K562 (cell line): ENCODE measurements around the gene TRAPPC2B. TPM values are rescaled to one million over a fixed set of nuclear protein-coding genes. Genes with fewer than 3 reads are reported as not detected.

Experiments used
- ATAC-seq: fragments of 200-7000 bp; cut with Tn5 transposase; 3 replicates; pipeline ENCODE4 v1.9.1; 2020; ENCODE audit warnings: moderate library complexity
- BruUV-seq: library from RNA; stranded (reverse); fragments of 400-500 nt; replicated peaks from 2 replicates; lab custom pipeline; 2021; lab: Mats Ljungman, UMichigan
- CTCF ChIA-PET: fragments of 300-600 bp; formaldehyde crosslinking; extraction: SDS; loops from one replicate; lab custom pipeline; 2021; ENCODE audit warnings: low intra/inter-chr PET ratio; lab: Yijun Ruan, JAX
- POLR2A ChIA-PET: fragments of 300-600, 350-650 bp; sonication (Branson Sonifier 250); formaldehyde crosslinking; extraction: SDS; loops from one replicate; lab custom pipeline; 2021; ENCODE audit warnings: antibody characterized with exemption, inconsistent platforms; lab: Yijun Ruan, JAX
- DNase-seq, 4 experiments: peaks; one replicate each; pipeline versions ENCODE4 v3.0.0 to v3.0.0-alpha.2; 2011 to 2018; ENCODE audit warnings: low spot score in 3 of 4, mixed read lengths in 3 of 4; ENCODE audit errors: extremely low read depth in 1 of 4
- FAIRE-seq: peaks from 2 replicates; lab custom pipeline; 2011; peaks lifted over from hg19 to GRCh38; lab: Jason Lieb, UNC
- H2AFZ ChIP-seq: 2 replicates; pipeline ENCODE4 v1.6.0; 2011; ENCODE audit warnings: low read depth, low read length, control low read depth, inconsistent platforms
- H3K27ac ChIP-seq: fragments of 200-600 bp; 3 replicates; pipeline ENCODE4 v1.8.0; 2011; ENCODE audit warnings: low read depth, mild to moderate bottlenecking, control low read depth, inconsistent platforms, low read length, moderate library complexity, mixed read lengths; ENCODE audit errors: extremely low read depth
- H3K27me3 ChIP-seq, 2 experiments: fragments of 300-600 bp in 1 of 2; 2 replicates in 1 of 2; 3 replicates in 1 of 2; pipeline versions ENCODE4 v1.6.0 to v1.8.0; 2011; ENCODE audit warnings: inconsistent platforms in 2 of 2, low read length in 2 of 2, mild to moderate bottlenecking in 1 of 2, mixed read lengths in 1 of 2, moderate library complexity in 1 of 2; ENCODE audit not compliant: control insufficient read depth in 2 of 2, insufficient read depth in 2 of 2
- H3K36me3 ChIP-seq: fragments of 300-600 bp; 3 replicates; pipeline ENCODE4 v1.8.0; 2011; ENCODE audit warnings: mild to moderate bottlenecking, low read length, inconsistent platforms; ENCODE audit not compliant: control insufficient read depth, insufficient read depth
- H3K4me1 ChIP-seq, 2 experiments: fragments of 200-600 bp in 1 of 2; replicated peaks in 1 of 2; 2 replicates in 1 of 2; 3 replicates in 1 of 2; pipeline versions ENCODE4 v1.5.1 to v1.8.0; 2011; ENCODE audit warnings: inconsistent platforms in 2 of 2, low read length in 2 of 2, mild to moderate bottlenecking in 1 of 2, mixed read lengths in 1 of 2, moderate library complexity in 1 of 2; ENCODE audit not compliant: control insufficient read depth in 2 of 2, insufficient read depth in 2 of 2
- H3K4me2 ChIP-seq: 2 replicates; pipeline ENCODE4 v1.6.1; 2011; ENCODE audit warnings: low read length, control low read depth, inconsistent platforms, mixed read lengths; ENCODE audit not compliant: insufficient read depth
- H3K4me3 ChIP-seq: fragments of 200-600 bp; sonication (generic), shearing (Covaris generic); 2 replicates; pipeline ENCODE4 v1.5.1; 2016; ENCODE audit warnings: control low read depth, inconsistent platforms
- H3K79me2 ChIP-seq: fragments of 200-600 bp; 3 replicates; pipeline ENCODE4 v1.8.0; 2011; ENCODE audit warnings: low read length, inconsistent platforms; ENCODE audit not compliant: control insufficient read depth, insufficient read depth
- H3K9ac ChIP-seq, 2 experiments: 2 replicates each; pipeline versions ENCODE4 v1.6.0 to v1.6.1; 2011; ENCODE audit warnings: low read depth in 2 of 2, low read length in 2 of 2, control low read depth in 1 of 2, inconsistent platforms in 1 of 2, mild to moderate bottlenecking in 1 of 2, mixed read lengths in 1 of 2; ENCODE audit not compliant: insufficient read depth in 1 of 2
- H3K9me1 ChIP-seq: one replicate; pipeline ENCODE4 v1.6.0; 2011; ENCODE audit warnings: inconsistent platforms, mild to moderate bottlenecking, low read length, moderate library complexity; ENCODE audit not compliant: control insufficient read depth, insufficient read depth
- H3K9me3 ChIP-seq: replicated peaks from 2 replicates; pipeline ENCODE4 v1.5.1; 2011; ENCODE audit warnings: low read depth, low read length, inconsistent platforms; ENCODE audit not compliant: control insufficient read depth, insufficient read depth
- H4K20me1 ChIP-seq: replicated peaks from 2 replicates; pipeline ENCODE4 v1.6.1; 2011; ENCODE audit warnings: low read length, inconsistent platforms, mixed read lengths; ENCODE audit not compliant: control insufficient read depth, insufficient read depth
- BHLHE40 ChIP-seq: IDR thresholded peaks from 2 replicates; pipeline ENCODE4 v1.6.1; 2011; ENCODE audit warnings: low read length, improper control_type of control experiment
- DDX20 ChIP-seq: fragments of 450-650 bp; IDR thresholded peaks from 2 replicates; pipeline ENCODE4 v1.6.1; 2016; ENCODE audit warnings: missing genetic modification characterization, low read depth, mild to moderate bottlenecking, missing compliant biosample characterization, moderate library complexity
- E2F6 ChIP-seq, 2 experiments: IDR thresholded peaks; 2 replicates each; pipeline ENCODE4 v1.6.1; 2011; ENCODE audit warnings: borderline replicate concordance in 1 of 2, control low read depth in 1 of 2, low read depth in 1 of 2, low read length in 1 of 2, mild to moderate bottlenecking in 1 of 2, mixed read lengths in 1 of 2, moderate library complexity in 1 of 2; ENCODE audit not compliant: insufficient read depth in 1 of 2, insufficient read length in 1 of 2, poor library complexity in 1 of 2, severe bottlenecking in 1 of 2; ENCODE audit errors: extremely low read depth in 1 of 2
- EP300 ChIP-seq: IDR thresholded peaks from 2 replicates; pipeline ENCODE4 v1.6.1; 2012; ENCODE audit warnings: low read length, improper control_type of control experiment
- FOXA3 ChIP-seq, 2 experiments: fragments of 450-650 bp in 1 of 2; sonication (generic) in 1 of 2; formaldehyde crosslinking; IDR thresholded peaks in 1 of 2; conservative IDR thresholded peaks in 1 of 2; 2 replicates each; pipeline versions ENCODE4 v1.4.0 to v1.8.0; 2020 to 2022; ENCODE audit warnings: mild to moderate bottlenecking in 2 of 2, missing genetic modification reagents in 1 of 2
- HDAC3 ChIP-seq: fragments of 450-650 bp; IDR thresholded peaks from 2 replicates; pipeline ENCODE4 v1.6.1; 2018; ENCODE audit warnings: borderline replicate concordance, mild to moderate bottlenecking, moderate library complexity; ENCODE audit not compliant: partially characterized antibody
- IRF2 ChIP-seq: sonication (generic); formaldehyde crosslinking; IDR thresholded peaks from 2 replicates; pipeline ENCODE4 v1.8.1; 2022; ENCODE audit warnings: mild to moderate bottlenecking, missing genetic modification reagents
- KDM5B ChIP-seq: fragments of 200-600 bp; sonication (generic); IDR thresholded peaks from 2 replicates; pipeline ENCODE4 v1.6.1; 2012; ENCODE audit warnings: low read depth, mild to moderate bottlenecking, moderate library complexity, low read length, control low read depth, inconsistent platforms; ENCODE audit not compliant: insufficient replicate concordance
- MYC ChIP-seq, 2 experiments: fragments of 250-450 bp in 1 of 2; sonication (Bioruptor Pico) in 1 of 2; IDR thresholded peaks; 2 replicates each; pipeline versions ENCODE4 v1.5.1 to v1.6.1; 2012 to 2021; ENCODE audit warnings: low read depth in 2 of 2, borderline replicate concordance in 1 of 2, improper control_type of control experiment in 1 of 2, low read length in 1 of 2, mild to moderate bottlenecking in 1 of 2, moderate library complexity in 1 of 2
- SIN3B ChIP-seq: fragments of 450-650 bp; IDR thresholded peaks from 2 replicates; pipeline ENCODE4 v1.6.1; 2017; ENCODE audit warnings: low read depth, mild to moderate bottlenecking, moderate library complexity
- TAL1 ChIP-seq: fragments of 450-650 bp; IDR thresholded peaks from 2 replicates; pipeline ENCODE4 v1.6.1; 2016; ENCODE audit warnings: mild to moderate bottlenecking
- TCFL5 ChIP-seq: fragments of 250-450 bp; sonication (Bioruptor Pico); conservative IDR thresholded peaks from 2 replicates; pipeline ENCODE4 v1.6.1; 2021; ENCODE audit warnings: mild to moderate bottlenecking, moderate library complexity, matching md5 sums
- ZBTB1 ChIP-seq: sonication (generic); formaldehyde crosslinking; IDR thresholded peaks from 2 replicates; pipeline ENCODE4 v1.8.1; 2023; ENCODE audit warnings: missing genetic modification reagents, low read depth, mild to moderate bottlenecking, borderline replicate concordance
- ZNF444 ChIP-seq: fragments of 250-450 bp; sonication (Bioruptor Pico); IDR thresholded peaks from 2 replicates; pipeline ENCODE4 v1.4.0; 2020; ENCODE audit warnings: mild to moderate bottlenecking, moderate library complexity
- ZNF655 ChIP-seq: fragments of 250-450 bp; sonication (Bioruptor Pico); IDR thresholded peaks from 2 replicates; pipeline ENCODE4 v1.5.0; 2021
- ZNF77 ChIP-seq: fragments of 250-450 bp; sonication (Bioruptor Pico); IDR thresholded peaks from 2 replicates; pipeline ENCODE4 v1.5.0; 2020
- WGBS: fragments of 100-300 bp; shearing (Covaris generic); methylation state at CpG from one replicate; pipeline ENCODE4 v1.1.6; 2016; ENCODE audit warnings: low coverage, mixed read lengths; ENCODE audit not compliant: insufficient coverage; ENCODE audit errors: missing lambda C conversion rate; 5-methylcytosine and 5-hydroxymethylcytosine counted together
- in situ Hi-C: fragments of 300-500 bp; cut with MboI; formaldehyde crosslinking; loops from 4 replicates; pipeline ENCODE4 v1.15.0; 2018; ENCODE audit warnings: inconsistent platforms, mixed read lengths
- intact Hi-C: fragments of 100-400 bp; cut with micrococcal nuclease; formaldehyde crosslinking; loops from 2 replicates; pipeline ENCODE4 v1.14.2; 2022
- polyA plus RNA-seq, 8 experiments: library from polyadenylated mRNA; depleted of rRNA in 4 of 8; stranded (reverse) in 5 of 8; unstranded in 3 of 8; fragments of >200 nt; fragmentation: Nextera tagmentation in 2 of 8; fragmentation: Illumina TruSeq in 1 of 8; extraction: Ambion mirVana in 2 of 8; extraction: Trizol in 1 of 8; gene quantifications; 2 replicates each; pipeline versions ENCODE4 v1.2.1 to v1.2.3, GENCODE V29; 2011 to 2014; ENCODE audit warnings: inconsistent platforms in 1 of 8, missing spikeins in 1 of 8
- total RNA-seq, 7 experiments: library from RNA; depleted of rRNA in 6 of 7; stranded (reverse); fragments of >200 nt in 6 of 7; fragmentation: Illumina TruSeq in 2 of 7; extraction: Trizol in 2 of 7; gene quantifications; 2 replicates each; pipeline versions ENCODE4 v1.2.1 to v1.2.3, GENCODE V29; 2011 to 2021; ENCODE audit warnings: low replicate concordance in 1 of 7

TRAPPC2B gene
- total and polyA plus RNA-seq, 9 of the 15 experiments (the other 6 are each of a cell fraction or from before 2014, with no cell fraction given): 2.2 to 20.4 (median 4.6) TPM

GRCh38 chr19:57362419-57362818, 932 bp upstream of the TRAPPC2B start:
- no peak for TF ChIP-seq ZNF444 (CRISPR knock-in tag)
- no peak for TF ChIP-seq SIN3B
- TF ChIP-seq ZNF655 (CRISPR knock-in tag): no peak
- no peak for TF ChIP-seq ZBTB1
- TF ChIP-seq E2F6 (IDR thresholded peaks at IDR 0.05; ENCODE audit: borderline replicate concordance in 1 of 2, extremely low read depth in 1 of 2, insufficient read depth in 1 of 2, insufficient read length in 1 of 2, low read depth in 1 of 2, low read length in 1 of 2, poor library complexity in 1 of 2, severe bottlenecking in 1 of 2): no peak
- TF ChIP-seq HDAC3: no peak
- no peak for TF ChIP-seq IRF2
- no peak for TF ChIP-seq MYC (IDR thresholded peaks at IDR 0.05; ENCODE audit: low read depth, low read length)
- TF ChIP-seq MYC (CRISPR knock-in tag; IDR thresholded peaks at IDR 0.05; ENCODE audit: borderline replicate concordance, low read depth): no peak
- TF ChIP-seq TAL1: no peak
- no peak for TF ChIP-seq EP300
- no peak for TF ChIP-seq DDX20 (tag)
- TF ChIP-seq ZNF77 (CRISPR knock-in tag): no peak
- no peak for TF ChIP-seq TCFL5
- no peak for TF ChIP-seq KDM5B
- TF ChIP-seq BHLHE40: no peak
- TF ChIP-seq FOXA3 (CRISPR knock-in tag; conservative IDR thresholded peaks at IDR 0.05 in 1 of 2, IDR thresholded peaks at IDR 0.05 in 1 of 2): no peak
- POLR2A ChIA-PET: no interaction called here
- Histone ChIP-seq H3K27ac (peak overlapping the region; percentile 78; the same call in 2 of the 3 replicates), H3K9me1 (no peaks in the 10 kb centered on the region), H3K4me1 (peaks cover 0 to 5% of the 10 kb centered on the region in 2 experiments; a peak in 1 of 5 replicates), H3K27me3 (no peaks in the 10 kb centered on the region), H3K79me2 (no peaks in the 10 kb centered on the region), H2AFZ (peak overlapping the region; percentile 77), H3K9ac (peak overlapping the region in 1 of 2 experiments; percentile 56; a peak in 1 of 4 replicates), H3K4me3 (peak overlapping the region; percentile 50), H4K20me1 (no peaks in the 10 kb centered on the region), H3K36me3 (peaks cover 4% of the 10 kb centered on the region; the same call in 2 of the 3 replicates), H3K4me2 (peak overlapping the region; percentile 83), H3K9me3 (peaks cover 4% of the 10 kb centered on the region; the same call in 1 of the 2 replicates)
- DNase-seq: no peak
- WGBS: 31% methylated on average over 2 of the region's 2 CpGs
- no peak for FAIRE-seq
- intact Hi-C loops (no loop called here), in situ Hi-C loops (no loop called here)
- no TSS peak for BruUV-seq
- no peak for ATAC-seq
- CTCF ChIA-PET: no interaction called here
